Measurements from ENCODE around the gene TPBGL.

The TPBGL gene

DNA sequence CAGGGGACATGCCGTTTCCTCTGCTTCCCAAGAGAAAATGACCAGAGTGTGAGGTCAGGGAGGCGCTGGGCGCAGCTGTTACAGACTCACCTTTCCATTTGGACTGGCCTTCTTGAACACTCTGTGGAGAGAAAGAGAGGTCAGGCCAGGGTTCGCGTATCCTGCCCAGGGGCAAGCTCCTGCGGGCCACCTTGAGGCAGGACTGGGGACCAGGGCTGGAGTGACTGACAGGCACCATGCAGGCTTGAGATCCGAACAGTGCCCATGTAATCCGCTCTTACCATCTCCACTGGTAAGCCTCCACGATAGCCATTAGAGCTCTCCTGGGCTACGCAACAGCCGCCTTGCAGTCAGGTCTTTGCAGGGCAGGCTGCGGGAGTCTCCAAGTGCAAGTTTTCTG is 49.3 kb downstream of the TPBGL start:
- TF ChIP-seq TARDBP (IDR thresholded peaks at IDR 0.05) (no peak), L3MBTL2 (conservative IDR thresholded peaks at IDR 0.05) (no peak), NFRKB (IDR thresholded peaks at IDR 0.05) (no peak), LEF1 (IDR thresholded peaks at IDR 0.05; ENCODE audit: borderline replicate concordance) (no peak), FOXK2 (IDR thresholded peaks at IDR 0.05) (no peak), CTBP1 (IDR thresholded peaks at IDR 0.05; ENCODE audit: borderline replicate concordance) (no peak), HDGF (IDR thresholded peaks at IDR 0.05; ENCODE audit: borderline replicate concordance) (no peak), FOXA1 (IDR thresholded peaks at IDR 0.05) (no peak), SP1 (IDR thresholded peaks at IDR 0.05) (no peak), ZNF384 (IDR thresholded peaks at IDR 0.05) (no peak)
- DNase-seq (ENCODE audit: extremely low spot score): no peak
- ChIA-PET POLR2A (no interaction called here), CTCF (no interaction called here)

DNA sequence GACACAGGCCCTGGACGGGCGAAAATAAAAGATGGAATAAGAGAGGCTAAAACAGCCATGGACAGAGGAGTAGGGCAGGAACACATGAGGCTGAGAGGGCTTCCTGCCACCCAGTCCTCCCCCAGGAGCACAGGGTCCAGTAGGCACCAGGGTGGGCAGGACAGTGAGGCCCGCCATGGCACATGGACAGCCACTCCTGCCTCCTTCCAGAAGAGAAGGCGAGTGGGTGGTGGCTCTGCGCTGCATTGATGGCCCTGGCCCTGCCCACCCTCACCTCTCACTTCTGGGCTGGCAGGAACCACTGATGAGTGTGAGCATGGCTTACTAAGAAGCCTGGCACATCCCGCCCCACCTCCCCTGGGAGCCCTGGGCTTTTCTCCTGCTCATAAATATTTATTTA is 51.2 kb downstream of the TPBGL start:
- no peak for DNase-seq (ENCODE audit: extremely low spot score)
- ChIA-PET POLR2A (interaction anchor here (2.0 kb wide), 1 partner anchor 20 kb away, joined by 7 read pairs; no protein-coding TSS in a partner anchor), CTCF (no interaction called here)
- no peak for TF ChIP-seq ZNF384 (IDR thresholded peaks at IDR 0.05)
- no peak for TF ChIP-seq TARDBP (IDR thresholded peaks at IDR 0.05)
- TF ChIP-seq SP1 (IDR thresholded peaks at IDR 0.05): no peak

DNA sequence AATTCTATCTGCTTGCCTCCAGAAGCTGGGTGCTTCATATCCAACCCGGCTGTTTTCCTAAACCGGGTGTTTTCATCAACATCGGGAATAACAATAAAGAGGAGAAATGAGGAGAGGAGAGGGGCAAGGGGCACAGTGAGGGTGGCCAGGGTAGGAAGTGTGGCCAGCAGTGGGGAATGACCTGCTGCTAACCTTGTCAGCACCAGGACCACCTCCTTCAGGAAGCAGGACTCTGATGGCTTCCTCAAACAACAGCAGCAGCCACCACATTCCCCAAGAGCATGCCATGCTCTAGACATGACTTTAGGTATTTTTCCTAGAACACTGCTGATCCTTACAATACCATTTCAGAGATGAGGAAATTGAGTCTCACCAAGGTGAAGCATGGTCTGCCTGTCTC is 52.4 kb downstream of the TPBGL start:
- DNase-seq (ENCODE audit: extremely low spot score): no peak
- ChIA-PET CTCF (no interaction called here), POLR2A (interaction anchor here (2.0 kb wide), 1 partner anchor 19 kb away, joined by 7 read pairs; no protein-coding TSS in a partner anchor)
- TF ChIP-seq L3MBTL2 (conservative IDR thresholded peaks at IDR 0.05) (no peak), FOXA1 (IDR thresholded peaks at IDR 0.05) (no peak), ZNF384 (IDR thresholded peaks at IDR 0.05) (no peak), NFRKB (IDR thresholded peaks at IDR 0.05) (no peak), FOXM1 (IDR thresholded peaks at IDR 0.05; ENCODE audit: borderline replicate concordance) (no peak), FOXK2 (IDR thresholded peaks at IDR 0.05) (no peak), CTBP1 (IDR thresholded peaks at IDR 0.05; ENCODE audit: borderline replicate concordance) (no peak), LEF1 (IDR thresholded peaks at IDR 0.05; ENCODE audit: borderline replicate concordance) (no peak), SP1 (IDR thresholded peaks at IDR 0.05) (no peak)
- TF ChIP-seq, protein P1, sequence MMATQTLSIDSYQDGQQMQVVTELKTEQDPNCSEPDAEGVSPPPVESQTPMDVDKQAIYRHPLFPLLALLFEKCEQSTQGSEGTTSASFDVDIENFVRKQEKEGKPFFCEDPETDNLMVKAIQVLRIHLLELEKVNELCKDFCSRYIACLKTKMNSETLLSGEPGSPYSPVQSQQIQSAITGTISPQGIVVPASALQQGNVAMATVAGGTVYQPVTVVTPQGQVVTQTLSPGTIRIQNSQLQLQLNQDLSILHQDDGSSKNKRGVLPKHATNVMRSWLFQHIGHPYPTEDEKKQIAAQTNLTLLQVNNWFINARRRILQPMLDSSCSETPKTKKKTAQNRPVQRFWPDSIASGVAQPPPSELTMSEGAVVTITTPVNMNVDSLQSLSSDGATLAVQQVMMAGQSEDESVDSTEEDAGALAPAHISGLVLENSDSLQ (IDR thresholded peaks at IDR 0.05): no peak

Data from HEK293T (cell line).